Tibial nerve (tissue), 4 donors: ENCODE measurements around the gene UXS1.

Source experiments
- EP300 ChIP-seq, 2 donors: sonication (generic); formaldehyde crosslinking; IDR thresholded peaks; one replicate each; pipeline ENCODE4 v1.6.1; 2017; ENCODE audit warnings: antibody characterized with exemption in 2 of 2, mild to moderate bottlenecking in 1 of 2
- POLR2A ChIP-seq, 2 donors: fragments of 450-650 bp; IDR thresholded peaks; one replicate each; pipeline ENCODE4 v1.6.1; 2017; ENCODE audit warnings: antibody characterized with exemption in 2 of 2, mild to moderate bottlenecking in 2 of 2, moderate library complexity in 2 of 2
- TF ChIP-seq, protein P1 (sequence below), 5 experiments: fragments of 200-600 bp in 3 of 5; fragments of 450-650 bp in 2 of 5; sonication (generic) in 3 of 5; IDR thresholded peaks; one replicate each; pipeline ENCODE4 v1.5.1; 2016 to 2019; ENCODE audit warnings: antibody characterized with exemption in 5 of 5, mild to moderate bottlenecking in 3 of 5, moderate library complexity in 2 of 5

DNA sequence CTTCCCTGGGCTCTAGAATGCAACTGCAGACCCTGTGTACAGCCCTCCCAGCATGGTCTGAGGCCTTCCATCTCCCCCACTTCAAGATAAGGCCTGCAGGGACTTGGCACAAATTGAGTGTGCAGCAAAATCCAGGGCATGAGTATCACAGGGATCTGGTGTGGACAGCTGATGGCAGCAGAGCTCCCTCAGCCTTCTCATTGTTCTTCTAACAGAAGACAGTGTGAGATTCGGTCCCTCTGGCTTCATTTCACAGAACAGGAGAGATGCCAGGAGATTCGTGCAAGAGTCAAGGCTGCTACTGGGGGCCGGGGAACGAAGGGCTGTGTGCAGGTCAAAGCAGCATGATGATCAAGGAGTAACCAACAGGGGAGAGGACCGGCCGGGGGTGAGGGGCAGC is 85.8 kb downstream of the UXS1 start:
- TF ChIP-seq, protein P1, sequence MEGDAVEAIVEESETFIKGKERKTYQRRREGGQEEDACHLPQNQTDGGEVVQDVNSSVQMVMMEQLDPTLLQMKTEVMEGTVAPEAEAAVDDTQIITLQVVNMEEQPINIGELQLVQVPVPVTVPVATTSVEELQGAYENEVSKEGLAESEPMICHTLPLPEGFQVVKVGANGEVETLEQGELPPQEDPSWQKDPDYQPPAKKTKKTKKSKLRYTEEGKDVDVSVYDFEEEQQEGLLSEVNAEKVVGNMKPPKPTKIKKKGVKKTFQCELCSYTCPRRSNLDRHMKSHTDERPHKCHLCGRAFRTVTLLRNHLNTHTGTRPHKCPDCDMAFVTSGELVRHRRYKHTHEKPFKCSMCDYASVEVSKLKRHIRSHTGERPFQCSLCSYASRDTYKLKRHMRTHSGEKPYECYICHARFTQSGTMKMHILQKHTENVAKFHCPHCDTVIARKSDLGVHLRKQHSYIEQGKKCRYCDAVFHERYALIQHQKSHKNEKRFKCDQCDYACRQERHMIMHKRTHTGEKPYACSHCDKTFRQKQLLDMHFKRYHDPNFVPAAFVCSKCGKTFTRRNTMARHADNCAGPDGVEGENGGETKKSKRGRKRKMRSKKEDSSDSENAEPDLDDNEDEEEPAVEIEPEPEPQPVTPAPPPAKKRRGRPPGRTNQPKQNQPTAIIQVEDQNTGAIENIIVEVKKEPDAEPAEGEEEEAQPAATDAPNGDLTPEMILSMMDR (IDR thresholded peaks at IDR 0.05) = peak in 4 of 5 experiments; percentile 25 to 47 (median 41)
- TF ChIP-seq POLR2A (IDR thresholded peaks at IDR 0.05) (no peak), EP300 (IDR thresholded peaks at IDR 0.05) (no peak)
